Ishikawa (cell line): Measurements from ENCODE around the gene AGXT.

Source experiments
- CEBPB ChIP-seq: IDR thresholded peaks from 2 replicates; pipeline ENCODE4 v1.6.1; 2012
- CREB1 ChIP-seq: IDR thresholded peaks from 2 replicates; pipeline ENCODE4 v1.6.1; 2012; ENCODE audit warnings: low read depth
- EGR1 ChIP-seq: IDR thresholded peaks from 2 replicates; pipeline ENCODE4 v1.6.1; 2012
- EP300 ChIP-seq: IDR thresholded peaks from 2 replicates; pipeline ENCODE4 v1.6.1; 2012; ENCODE audit warnings: borderline replicate concordance
- FOXM1 ChIP-seq: IDR thresholded peaks from 2 replicates; pipeline ENCODE4 v1.6.1; 2012; ENCODE audit warnings: low read depth, borderline replicate concordance
- NFIC ChIP-seq: IDR thresholded peaks from 2 replicates; pipeline ENCODE4 v1.6.1; 2012
- RAD21 ChIP-seq: IDR thresholded peaks from 2 replicates; pipeline ENCODE4 v1.6.1; 2012; ENCODE audit warnings: low read depth
- TAF1 ChIP-seq: IDR thresholded peaks from 2 replicates; pipeline ENCODE4 v1.6.1; 2012; ENCODE audit warnings: low read depth, mild to moderate bottlenecking
- TCF12 ChIP-seq: IDR thresholded peaks from 2 replicates; pipeline ENCODE4 v1.6.1; 2012; ENCODE audit warnings: low read depth
- TEAD4 ChIP-seq: IDR thresholded peaks from 2 replicates; pipeline ENCODE4 v1.6.1; 2012
- YY1 ChIP-seq: IDR thresholded peaks from 2 replicates; pipeline ENCODE4 v1.6.1; 2012; ENCODE audit warnings: low read depth
- ZBTB7A ChIP-seq: IDR thresholded peaks from 2 replicates; pipeline ENCODE4 v1.6.1; 2012; ENCODE audit warnings: low read depth
- TF ChIP-seq, protein P1 (sequence below): IDR thresholded peaks from 2 replicates; pipeline ENCODE4 v1.6.1; 2012
- TF ChIP-seq, protein P2 (sequence below): IDR thresholded peaks from 2 replicates; pipeline ENCODE4 v1.6.1; 2012; ENCODE audit warnings: low read depth, mild to moderate bottlenecking
- TF ChIP-seq, protein P3 (sequence below): IDR thresholded peaks from 2 replicates; pipeline ENCODE4 v1.6.1; 2012

AGXT gene

DNA sequence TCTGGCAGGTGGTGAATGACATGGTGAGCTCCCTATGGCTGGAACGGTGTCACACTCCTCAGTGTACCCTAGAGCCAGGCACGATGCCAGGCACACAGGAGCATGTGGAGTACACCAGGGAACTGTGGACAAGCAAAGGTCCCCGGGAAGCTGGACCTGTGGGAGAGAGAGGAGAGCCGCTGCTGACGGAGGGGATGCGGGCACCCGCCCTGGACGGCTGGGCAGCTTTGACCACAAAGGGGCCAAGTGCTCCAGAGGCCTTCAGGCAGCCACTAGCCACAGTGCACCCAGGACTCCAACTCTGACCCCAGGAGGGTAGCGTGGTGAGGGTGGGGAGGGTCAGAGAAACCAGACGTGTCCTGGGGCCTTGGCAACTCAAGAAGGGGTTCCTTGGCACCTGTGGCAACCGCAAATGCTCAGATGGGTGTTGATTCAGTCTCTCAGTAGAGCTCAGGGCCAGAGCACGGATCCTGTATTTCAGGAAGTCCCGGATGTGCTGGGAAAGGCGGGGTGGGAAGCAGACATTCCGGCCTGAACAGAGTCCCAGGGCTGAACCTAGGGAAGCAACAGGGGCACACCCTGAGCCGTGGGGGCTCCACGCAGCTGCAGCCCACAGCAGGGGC is 29.6 kb downstream of the AGXT start:
- TF ChIP-seq, protein P1, sequence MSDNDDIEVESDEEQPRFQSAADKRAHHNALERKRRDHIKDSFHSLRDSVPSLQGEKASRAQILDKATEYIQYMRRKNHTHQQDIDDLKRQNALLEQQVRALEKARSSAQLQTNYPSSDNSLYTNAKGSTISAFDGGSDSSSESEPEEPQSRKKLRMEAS = no peak
- TF ChIP-seq CEBPB = no peak
- TF ChIP-seq CREB1 = no peak
- TF ChIP-seq EGR1 = no peak
- TF ChIP-seq, protein P2, sequence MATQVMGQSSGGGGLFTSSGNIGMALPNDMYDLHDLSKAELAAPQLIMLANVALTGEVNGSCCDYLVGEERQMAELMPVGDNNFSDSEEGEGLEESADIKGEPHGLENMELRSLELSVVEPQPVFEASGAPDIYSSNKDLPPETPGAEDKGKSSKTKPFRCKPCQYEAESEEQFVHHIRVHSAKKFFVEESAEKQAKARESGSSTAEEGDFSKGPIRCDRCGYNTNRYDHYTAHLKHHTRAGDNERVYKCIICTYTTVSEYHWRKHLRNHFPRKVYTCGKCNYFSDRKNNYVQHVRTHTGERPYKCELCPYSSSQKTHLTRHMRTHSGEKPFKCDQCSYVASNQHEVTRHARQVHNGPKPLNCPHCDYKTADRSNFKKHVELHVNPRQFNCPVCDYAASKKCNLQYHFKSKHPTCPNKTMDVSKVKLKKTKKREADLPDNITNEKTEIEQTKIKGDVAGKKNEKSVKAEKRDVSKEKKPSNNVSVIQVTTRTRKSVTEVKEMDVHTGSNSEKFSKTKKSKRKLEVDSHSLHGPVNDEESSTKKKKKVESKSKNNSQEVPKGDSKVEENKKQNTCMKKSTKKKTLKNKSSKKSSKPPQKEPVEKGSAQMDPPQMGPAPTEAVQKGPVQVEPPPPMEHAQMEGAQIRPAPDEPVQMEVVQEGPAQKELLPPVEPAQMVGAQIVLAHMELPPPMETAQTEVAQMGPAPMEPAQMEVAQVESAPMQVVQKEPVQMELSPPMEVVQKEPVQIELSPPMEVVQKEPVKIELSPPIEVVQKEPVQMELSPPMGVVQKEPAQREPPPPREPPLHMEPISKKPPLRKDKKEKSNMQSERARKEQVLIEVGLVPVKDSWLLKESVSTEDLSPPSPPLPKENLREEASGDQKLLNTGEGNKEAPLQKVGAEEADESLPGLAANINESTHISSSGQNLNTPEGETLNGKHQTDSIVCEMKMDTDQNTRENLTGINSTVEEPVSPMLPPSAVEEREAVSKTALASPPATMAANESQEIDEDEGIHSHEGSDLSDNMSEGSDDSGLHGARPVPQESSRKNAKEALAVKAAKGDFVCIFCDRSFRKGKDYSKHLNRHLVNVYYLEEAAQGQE = no peak
- peak; percentile 73 for TF ChIP-seq TEAD4
- no peak for TF ChIP-seq RAD21
- TF ChIP-seq ZBTB7A = no peak
- TF ChIP-seq EP300 = peak; percentile 62; the same call in 1 of the 2 replicates
- peak; percentile 67; the same call in 1 of the 2 replicates for TF ChIP-seq NFIC
- TF ChIP-seq TAF1 = peak; percentile 37; the same call in 1 of the 2 replicates
- TF ChIP-seq TCF12 = peak; percentile 74
- TF ChIP-seq, protein P3, sequence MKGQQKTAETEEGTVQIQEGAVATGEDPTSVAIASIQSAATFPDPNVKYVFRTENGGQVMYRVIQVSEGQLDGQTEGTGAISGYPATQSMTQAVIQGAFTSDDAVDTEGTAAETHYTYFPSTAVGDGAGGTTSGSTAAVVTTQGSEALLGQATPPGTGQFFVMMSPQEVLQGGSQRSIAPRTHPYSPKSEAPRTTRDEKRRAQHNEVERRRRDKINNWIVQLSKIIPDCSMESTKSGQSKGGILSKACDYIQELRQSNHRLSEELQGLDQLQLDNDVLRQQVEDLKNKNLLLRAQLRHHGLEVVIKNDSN = no peak
- TF ChIP-seq FOXM1 = 0 out of 2 replicates have a peak, but pooled peaks have one; percentile 50
- no peak; the same call in 1 of the 2 replicates for TF ChIP-seq YY1

DNA sequence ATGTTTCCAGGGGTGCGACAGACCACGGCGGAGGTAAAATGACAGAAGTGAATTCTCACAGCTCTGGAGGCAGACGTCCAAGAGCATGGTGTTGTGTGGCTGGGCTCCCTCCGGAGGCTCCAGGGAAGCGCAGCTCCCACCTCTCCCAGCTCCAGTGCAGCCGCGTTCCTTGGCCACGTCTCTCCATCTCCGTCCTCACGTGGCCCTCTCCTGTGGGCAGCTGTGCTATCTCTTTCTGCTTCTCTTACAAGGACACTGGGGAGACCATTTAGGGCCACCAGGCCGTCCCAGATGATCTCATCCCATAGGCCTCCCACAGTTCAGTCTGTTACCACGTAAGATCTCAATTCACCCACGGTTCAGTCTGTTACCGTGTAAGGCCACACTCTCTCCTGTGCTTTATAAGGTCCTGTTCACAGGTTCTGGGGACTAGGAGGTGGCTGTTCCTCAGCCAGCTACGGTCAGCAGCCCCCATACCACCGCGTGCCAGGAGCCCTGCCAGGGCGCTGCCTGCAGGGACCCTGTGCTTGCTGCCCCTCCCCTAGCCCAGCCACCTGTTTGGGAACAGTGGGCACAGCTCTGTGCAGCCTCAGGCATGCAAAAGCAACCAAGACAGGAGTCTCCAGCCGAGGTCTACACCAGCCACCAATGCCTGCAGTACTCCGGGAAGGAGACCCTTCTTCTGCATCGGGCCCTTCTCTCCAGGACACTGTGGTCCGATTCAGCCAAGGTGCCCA is 30.3 kb downstream of the AGXT start:
- TF ChIP-seq ZBTB7A (no peak; the same call in 1 of the 2 replicates), NFIC (0 out of 2 replicates have a peak, but pooled peaks have one; percentile 4), TCF12 (no peak; the same call in 1 of the 2 replicates), TAF1 (peak; percentile 9; the same call in 1 of the 2 replicates), FOXM1 (0 out of 2 replicates have a peak, but pooled peaks have one; percentile 3), EP300 (no peak)
- TF ChIP-seq, protein P3 = no peak

DNA sequence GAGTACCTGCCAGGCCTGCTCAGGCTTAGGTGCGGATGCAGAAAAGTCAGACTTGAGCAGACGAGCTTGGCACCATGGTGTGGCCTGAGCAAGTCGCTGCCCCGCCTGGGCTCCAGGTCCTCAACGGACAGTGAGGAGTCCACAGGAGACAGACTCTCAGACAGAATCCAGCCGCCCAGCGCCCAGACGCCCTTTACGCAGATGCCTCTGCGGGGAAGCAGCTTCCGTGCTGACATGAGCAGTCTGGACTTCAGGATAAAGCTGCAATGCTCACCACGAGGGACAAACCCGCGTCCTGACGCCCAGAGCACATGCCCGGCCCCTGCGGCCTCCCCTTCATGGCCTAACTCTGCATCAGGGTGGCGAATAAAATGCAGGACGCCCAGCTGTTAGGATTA is 30.8 kb downstream of the AGXT start:
- no peak for TF ChIP-seq CEBPB
- no peak for TF ChIP-seq EP300
- TF ChIP-seq EGR1 = no peak
- no peak for TF ChIP-seq RAD21
- TF ChIP-seq TAF1 = no peak
- TF ChIP-seq CREB1 = no peak
- no peak for TF ChIP-seq NFIC
- TF ChIP-seq TEAD4 = no peak
- no peak for TF ChIP-seq FOXM1
- no peak for TF ChIP-seq ZBTB7A
- TF ChIP-seq, protein P3 = no peak
- TF ChIP-seq YY1 = no peak
- TF ChIP-seq, protein P1 = no peak
- TF ChIP-seq, protein P2 = no peak
- no peak for TF ChIP-seq TCF12

DNA sequence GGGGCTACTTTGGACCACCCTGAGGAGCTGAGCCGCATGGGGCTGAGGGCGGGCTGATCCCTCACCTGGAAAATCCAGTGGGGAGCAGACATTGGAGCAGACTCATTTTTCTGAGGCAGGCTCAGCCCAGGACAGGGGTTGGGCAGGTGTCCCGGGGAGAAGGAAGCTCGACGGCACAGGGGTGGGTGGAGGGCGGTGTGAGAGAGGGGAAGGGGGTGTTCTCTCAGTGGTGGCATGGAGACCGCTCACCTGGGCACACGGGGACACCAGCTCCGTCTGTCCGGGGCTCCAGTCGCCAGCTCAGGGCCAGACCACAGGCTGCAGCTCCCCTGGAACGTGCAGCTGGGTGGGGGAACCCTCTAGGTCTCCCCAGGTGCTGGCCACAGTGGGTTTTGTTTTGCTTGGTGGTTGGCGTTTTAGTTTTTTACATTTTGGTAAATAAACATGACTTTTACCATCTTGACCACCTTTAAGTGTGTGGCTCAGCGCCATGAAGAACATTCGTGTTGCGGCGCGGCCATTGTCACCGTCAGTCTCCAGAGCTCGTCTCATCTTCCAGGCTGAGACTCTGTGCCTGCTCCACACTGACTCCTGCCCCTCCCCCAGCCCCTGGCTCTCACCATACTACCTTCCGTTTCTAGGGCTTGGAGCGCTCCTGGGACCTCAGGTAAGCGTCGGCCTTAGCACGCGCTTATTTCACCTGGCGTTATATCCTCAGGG is 31.7 kb downstream of the AGXT start:
- no peak for TF ChIP-seq ZBTB7A
- TF ChIP-seq YY1 = no peak
